SIG-M5 (cell line): Measurements from ENCODE around the gene NKPD1.
"Not testable (repeated sequence)": the region's sequence is repeated elsewhere in the genome, so short reads cannot be mapped to it uniquely, and the experiment has no call there.

Experiments used
- DNase-seq: peaks from one replicate; lab custom pipeline; 2025; lab: John Stamatoyannopoulos, UW

Gene NKPD1

GRCh38 chr19:45139286-45140143, 21.3 kb downstream of the NKPD1 start:
- no peak for DNase-seq

GRCh38 chr19:45138303-45138751, 22.5 kb downstream of the NKPD1 start:
- no peak for DNase-seq

- DNase-seq, result no peak
Measured at GRCh38 chr19:45137179-45137761, 23.5 kb downstream of the NKPD1 start.

- no peak for DNase-seq
Measured at GRCh38 chr19:45136507-45137178, 24.1 kb downstream of the NKPD1 start.

- no peak for DNase-seq
Measured at GRCh38 chr19:45135176-45135885, 25.5 kb downstream of the NKPD1 start.

GRCh38 chr19:45133661-45134060, 27.1 kb downstream of the NKPD1 start:
- DNase-seq, result no peak

GRCh38 chr19:45130888-45131615, 29.7 kb downstream of the NKPD1 start:
- no peak for DNase-seq

GRCh38 chr19:45130236-45130635, 30.5 kb downstream of the NKPD1 start:
- DNase-seq, result no peak

GRCh38 chr19:45128806-45129205, 32.0 kb downstream of the NKPD1 start:
- no peak for DNase-seq

- no peak for DNase-seq
Measured at GRCh38 chr19:45128146-45128545, 32.6 kb downstream of the NKPD1 start.

- no peak for DNase-seq
Measured at GRCh38 chr19:45126654-45127053, 34.1 kb downstream of the NKPD1 start.

GRCh38 chr19:45125975-45126493, 34.7 kb downstream of the NKPD1 start:
- no peak for DNase-seq

GRCh38 chr19:45125360-45125759, 35.4 kb downstream of the NKPD1 start:
- DNase-seq, result no peak

- no peak for DNase-seq
Measured at GRCh38 chr19:45124021-45124420, 36.8 kb downstream of the NKPD1 start.

GRCh38 chr19:45123440-45123850, 37.3 kb downstream of the NKPD1 start:
- no peak for DNase-seq

- DNase-seq, result no peak
Measured at GRCh38 chr19:45122832-45123231, 38.0 kb downstream of the NKPD1 start.

- DNase-seq, result no peak
Measured at GRCh38 chr19:45121827-45122345, 38.9 kb downstream of the NKPD1 start.

GRCh38 chr19:45119582-45119981, 41.2 kb downstream of the NKPD1 start:
- DNase-seq, result no peak

GRCh38 chr19:45118591-45119355, 42.0 kb downstream of the NKPD1 start:
- not testable (repeated sequence) for DNase-seq

- no peak for DNase-seq
Measured at GRCh38 chr19:45118106-45118505, 42.7 kb downstream of the NKPD1 start.
